ENCODE measurements around the gene KL.

Gene KL

DNA sequence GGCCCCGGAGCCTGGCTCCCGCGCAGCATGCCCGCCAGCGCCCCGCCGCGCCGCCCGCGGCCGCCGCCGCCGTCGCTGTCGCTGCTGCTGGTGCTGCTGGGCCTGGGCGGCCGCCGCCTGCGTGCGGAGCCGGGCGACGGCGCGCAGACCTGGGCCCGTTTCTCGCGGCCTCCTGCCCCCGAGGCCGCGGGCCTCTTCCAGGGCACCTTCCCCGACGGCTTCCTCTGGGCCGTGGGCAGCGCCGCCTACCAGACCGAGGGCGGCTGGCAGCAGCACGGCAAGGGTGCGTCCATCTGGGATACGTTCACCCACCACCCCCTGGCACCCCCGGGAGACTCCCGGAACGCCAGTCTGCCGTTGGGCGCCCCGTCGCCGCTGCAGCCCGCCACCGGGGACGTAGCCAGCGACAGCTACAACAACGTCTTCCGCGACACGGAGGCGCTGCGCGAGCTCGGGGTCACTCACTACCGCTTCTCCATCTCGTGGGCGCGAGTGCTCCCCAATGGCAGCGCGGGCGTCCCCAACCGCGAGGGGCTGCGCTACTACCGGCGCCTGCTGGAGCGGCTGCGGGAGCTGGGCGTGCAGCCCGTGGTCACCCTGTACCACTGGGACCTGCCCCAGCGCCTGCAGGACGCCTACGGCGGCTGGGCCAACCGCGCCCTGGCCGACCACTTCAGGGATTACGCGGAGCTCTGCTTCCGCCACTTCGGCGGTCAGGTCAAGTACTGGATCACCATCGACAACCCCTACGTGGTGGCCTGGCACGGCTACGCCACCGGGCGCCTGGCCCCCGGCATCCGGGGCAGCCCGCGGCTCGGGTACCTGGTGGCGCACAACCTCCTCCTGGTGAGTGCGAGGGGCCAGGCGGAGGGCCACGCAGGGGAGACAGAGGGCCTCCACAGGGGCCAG is at the start of gene KL:
Gene KL, plus strand, starts transcription at position 10 of the 909 bp plus-strand sequence. Its CDS starts 18 bp downstream, at position 28.
- peak; percentile 25 for DNase-seq

- DNase-seq: no peak
Observed at GRCh38 chr13:32967584-32968182, 48.5 kb upstream of the KL start.

DNA sequence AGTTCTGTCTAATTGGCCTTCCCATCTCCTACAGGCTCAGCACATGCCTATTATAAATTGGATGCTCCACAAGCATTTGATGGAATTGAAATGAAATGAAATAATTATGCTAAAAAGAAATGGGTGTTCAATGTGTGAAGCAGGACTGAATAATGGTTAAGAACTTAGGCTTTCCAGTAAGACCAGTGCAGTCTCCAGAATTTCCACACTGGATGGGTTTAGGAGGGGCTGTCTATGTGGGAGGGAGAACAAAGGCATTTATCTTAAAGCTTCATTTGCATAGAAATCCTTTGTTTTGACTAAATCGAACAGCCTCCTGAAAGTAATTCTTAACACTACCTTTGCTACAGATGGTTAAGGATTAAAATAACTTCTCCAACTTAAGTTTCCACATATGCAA is 47.9 kb upstream of the KL start:
- no peak for DNase-seq

GRCh38 chr13:32968793-32969192 is 47.4 kb upstream of the KL start:
- DNase-seq: no peak

DNA sequence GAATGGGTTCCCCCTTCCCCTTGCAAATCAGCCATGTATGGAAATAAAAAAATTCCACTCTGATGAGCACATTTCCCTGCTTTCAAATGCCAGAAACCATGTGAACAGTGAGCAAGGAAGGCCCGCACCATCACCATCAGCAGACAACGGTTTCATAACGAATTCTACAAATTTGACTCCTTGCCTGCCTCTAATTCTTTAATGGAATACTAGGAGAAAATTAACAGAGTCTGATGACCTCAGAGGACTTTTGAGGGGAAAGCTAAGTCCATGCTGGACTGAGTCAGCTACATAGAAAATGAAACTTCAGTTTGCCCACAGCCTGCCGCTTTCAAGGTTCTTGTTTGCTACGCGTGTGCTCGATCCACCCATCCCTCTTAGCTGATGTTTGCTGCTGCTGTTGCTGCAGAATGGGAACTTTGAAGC is 46.7 kb upstream of the KL start:
- no peak for DNase-seq

DNA sequence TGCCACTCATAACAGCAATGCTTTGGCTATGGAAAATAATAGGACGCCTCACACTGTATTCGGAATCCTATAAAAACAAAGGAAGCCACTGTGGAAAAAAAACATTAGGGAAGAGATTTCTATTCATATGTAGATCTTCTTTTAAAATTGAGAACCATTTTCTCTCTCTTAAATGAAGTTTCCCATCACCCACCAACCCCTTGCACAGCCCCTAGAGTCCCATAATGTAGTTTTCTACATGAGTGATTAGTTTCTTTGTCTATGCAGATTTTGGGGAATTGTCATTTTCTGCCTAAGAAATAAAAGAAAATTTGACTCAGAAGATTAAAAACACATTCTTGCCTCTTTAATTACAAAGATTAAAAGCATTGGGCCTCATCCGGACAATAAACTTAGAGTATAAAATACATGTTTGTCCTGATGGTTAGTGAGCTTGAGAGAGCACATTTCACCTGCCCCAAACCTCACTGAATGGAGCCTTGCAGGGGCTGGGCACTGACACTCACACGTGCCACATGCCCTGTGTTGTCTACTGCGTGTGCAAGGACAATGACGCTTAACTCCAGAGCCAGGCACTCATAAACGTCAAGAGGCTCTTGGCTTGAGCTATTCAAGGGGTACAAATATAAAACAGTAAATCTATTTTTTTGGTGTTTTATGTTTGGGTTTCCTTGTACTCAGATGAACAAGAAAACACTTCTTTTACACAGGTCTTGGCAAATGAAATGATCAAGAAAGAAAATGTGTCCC is 40.0 kb upstream of the KL start:
- DNase-seq: no peak

- DNase-seq: no peak
Observed at GRCh38 chr13:32976912-32977311, 39.3 kb upstream of the KL start.

DNA sequence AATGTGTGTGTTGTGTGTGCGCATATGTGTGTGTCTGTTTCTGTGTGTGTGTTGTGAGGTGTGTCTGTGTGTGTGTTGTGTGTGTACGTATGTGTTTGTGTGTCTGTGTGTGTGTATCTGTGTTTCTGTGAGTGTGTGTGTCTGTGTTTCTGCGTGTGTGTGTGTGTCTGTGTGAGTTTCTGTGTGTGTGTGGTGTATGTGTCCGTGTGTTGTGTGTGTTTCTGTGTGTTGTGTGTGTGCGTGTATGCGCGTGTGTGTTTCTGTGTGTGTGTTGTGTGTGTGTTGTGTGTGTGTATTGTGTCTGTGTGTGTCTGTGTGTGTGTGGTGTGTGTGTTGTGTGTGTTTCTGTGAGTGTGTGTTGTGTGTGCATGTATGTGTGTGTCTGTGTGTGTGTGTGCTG is 38.9 kb upstream of the KL start:
- no peak for DNase-seq

DNA sequence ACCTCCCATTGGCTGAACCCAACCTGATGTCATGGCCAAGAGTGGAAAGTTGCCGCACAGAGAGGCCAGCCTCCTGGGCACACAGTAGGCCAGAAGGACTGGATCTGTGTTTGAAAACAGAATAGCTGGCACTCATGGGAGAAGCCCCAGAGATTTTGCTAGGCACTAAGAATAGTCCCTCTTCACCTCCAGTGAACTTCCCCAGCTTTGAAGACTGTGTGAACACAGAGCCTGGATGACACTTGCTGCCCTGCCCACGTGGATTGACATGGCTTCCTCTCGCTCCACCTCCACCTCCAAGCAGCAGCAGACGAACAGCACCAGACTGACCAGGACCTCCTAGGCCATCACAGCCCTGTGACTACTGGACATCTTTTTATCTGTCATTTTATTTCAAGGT is 37.9 kb upstream of the KL start:
- DNase-seq: no peak

GRCh38 chr13:32983058-32983457 is 33.2 kb upstream of the KL start:
- no peak for DNase-seq

GRCh38 chr13:32984857-32985626 is 31.2 kb upstream of the KL start:
- DNase-seq: peak; percentile 7

DNA sequence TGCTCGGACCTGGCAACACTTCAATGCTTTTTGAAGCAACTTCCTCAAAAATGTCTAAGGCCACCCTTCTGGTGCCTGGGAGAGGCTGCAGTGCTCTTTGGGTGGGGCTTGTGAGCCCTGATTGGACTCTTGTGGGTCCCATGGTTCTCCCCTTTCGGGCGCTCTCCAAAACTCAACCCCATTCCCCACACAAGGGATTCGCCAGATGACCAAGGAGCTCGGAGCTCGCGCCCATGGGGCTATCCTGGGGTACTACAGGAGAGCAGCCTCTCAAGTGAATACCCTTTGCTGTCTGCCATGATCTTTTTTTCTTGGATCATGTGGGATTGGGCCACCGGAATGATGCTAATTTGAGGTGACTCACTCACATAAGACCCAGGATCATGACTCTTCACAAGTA is 29.7 kb upstream of the KL start:
- DNase-seq: no peak

DNA sequence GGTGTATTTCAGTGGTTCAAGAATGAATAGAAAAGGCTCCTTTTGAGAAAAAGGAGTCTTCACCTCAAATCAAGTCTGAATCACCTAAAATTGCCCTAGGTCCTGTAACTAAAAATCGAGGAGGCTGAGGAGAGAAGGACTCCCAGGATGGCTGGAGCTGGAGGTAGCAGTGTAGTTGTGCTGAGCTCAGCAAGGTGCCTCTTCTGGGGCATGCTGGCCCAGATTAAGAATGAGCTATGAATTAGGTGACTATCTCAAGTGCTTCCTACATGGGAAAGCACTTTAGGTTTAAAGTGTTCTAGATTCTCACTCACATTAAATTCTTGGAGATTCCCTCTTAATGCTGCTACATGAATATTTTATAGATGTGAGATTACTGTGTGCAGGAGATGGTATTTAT is 28.8 kb upstream of the KL start:
- DNase-seq: no peak

DNA sequence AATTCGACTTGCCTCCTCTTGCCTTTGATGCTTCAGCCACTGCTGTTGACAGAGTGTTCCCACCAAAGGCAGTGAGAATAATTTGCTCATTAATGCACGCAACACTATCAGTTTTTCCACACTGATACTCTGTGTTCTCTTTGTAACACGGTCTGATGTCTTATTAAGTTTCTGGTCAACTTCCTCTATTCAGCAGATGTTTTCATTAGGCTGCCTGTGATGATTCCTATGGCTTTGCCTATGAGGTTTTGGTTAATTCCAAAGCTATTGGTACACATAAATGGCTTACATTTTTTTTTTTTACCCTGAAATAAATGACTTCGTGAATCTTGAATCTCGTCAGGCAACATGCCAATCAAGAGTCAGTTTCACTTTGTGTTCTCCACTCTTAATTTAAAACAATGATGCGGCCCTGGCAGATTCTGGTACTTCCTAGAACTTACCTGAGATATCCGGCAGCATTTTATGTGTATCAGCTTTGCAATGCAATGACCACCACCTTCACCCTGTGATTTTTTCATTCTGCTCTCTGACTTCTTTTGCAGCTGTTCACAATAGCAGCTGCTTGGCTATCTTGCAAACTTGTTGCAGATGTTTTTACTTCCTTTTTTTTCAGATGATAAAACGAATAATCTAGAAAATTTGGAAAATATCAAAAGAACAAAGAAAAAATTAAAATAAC is 27.5 kb upstream of the KL start:
- no peak for DNase-seq

DNA sequence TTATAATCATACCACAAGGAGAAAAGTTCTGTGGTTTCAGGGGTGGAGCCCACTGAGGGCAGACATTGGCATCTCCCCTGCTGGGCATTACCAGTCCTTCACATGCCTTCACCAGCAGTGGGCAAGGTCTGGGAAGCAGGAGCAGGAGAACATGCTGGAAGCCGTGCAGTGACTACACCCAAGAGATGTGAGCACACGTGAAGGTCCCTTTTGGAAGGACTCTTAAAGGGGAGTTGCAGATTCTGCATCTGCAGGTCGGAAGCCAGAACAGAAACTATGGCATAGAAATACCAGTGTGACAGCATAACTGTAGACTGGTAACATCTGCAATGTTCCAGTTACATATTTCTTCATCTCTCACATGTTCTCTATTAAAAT is 26.9 kb upstream of the KL start:
- DNase-seq: no peak

- no peak for DNase-seq
Observed at GRCh38 chr13:32989942-32990341, 26.3 kb upstream of the KL start.

DNA sequence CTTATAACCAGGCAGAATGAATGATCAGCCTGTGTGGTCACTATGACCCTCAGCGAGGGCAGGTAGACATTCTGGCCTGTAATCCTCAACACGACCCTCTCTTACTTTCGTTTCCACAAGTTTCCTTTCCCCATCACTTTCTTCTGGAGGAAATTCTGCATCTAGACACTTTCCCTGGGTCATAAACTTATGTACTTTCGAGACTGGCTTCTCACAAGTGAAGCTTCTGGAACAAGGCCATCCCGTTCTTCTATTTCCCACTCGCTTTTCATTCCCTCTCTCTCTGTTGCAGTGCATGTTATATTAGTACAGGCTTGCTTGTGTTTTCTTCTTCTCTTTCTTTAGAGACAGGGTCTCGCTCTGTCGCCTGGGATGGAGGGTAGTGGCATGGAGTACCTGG is 23.1 kb upstream of the KL start:
- no peak for DNase-seq

GRCh38 chr13:32997399-32997798 is 18.8 kb upstream of the KL start:
- no peak for DNase-seq

- no peak for DNase-seq
Observed at GRCh38 chr13:32998966-32999365, 17.3 kb upstream of the KL start.

DNA sequence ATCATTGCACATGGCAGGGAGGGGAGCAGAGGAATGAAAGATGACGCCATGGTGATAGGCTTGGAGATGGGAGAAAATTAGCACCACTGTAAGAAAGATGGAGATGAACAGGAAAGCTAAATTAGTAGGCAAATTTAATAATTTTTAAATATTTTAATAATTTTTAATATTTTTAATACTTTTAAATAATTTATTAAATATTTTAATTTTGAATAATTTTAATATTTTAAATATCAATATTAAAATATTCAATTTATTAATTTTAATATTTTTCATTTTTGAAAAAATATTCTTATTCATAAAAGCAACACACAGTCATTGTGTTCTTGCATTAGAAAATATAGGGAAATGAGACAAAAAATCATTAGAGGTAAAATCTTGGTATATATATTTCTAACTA is 15.9 kb upstream of the KL start:
- DNase-seq: no peak

DNA sequence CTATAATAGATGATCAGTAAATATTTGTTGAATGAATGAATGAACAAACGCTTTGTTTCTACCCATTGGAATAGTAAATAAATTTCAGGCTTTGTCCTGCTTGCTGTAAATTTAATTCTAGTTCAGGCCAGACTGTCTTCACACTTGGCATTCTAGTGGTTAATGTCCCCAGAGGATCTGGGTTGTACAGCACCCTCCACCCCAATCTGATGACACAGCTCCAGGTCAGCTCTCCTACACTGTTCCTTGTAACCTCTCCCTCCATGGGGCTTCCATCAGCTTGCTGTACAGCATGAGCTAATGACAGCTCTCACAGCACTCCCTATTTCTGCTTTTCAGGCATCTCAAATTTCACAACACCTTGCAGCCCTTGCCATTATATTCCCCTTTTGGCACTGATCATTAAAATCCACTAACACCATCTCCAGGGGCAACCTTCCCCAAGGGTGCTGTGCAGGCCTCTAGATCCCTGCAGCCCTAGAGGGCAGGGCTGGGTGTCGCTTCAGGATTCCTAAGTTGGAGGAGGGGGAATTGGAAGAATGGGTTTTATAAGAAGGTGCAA is 12.7 kb upstream of the KL start:
- DNase-seq: no peak

- no peak for DNase-seq
Observed at GRCh38 chr13:33004511-33004910, 11.7 kb upstream of the KL start.
